ENCODE data around the gene PPP3R1.

The PPP3R1 gene

DNA sequence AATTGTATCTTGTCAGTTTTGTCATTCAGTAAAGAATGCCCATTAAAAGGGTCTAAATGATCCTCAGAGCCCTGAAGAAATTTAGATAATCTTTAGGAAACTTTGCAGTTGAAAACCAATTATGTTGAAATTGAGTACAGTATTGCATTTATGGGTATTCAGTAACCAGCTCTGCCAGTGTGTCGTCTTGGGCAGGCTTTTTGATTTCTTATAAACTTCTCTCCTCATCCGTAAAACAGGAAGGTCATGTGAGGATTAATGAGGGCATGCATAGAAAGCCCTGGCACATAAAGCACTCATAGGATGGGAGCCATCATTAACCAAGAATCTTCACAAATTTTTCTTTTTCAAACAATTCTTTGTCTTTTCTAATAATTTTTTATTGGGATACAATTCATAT is 79.8 kb downstream of the PPP3R1 start:
- H3F3A ChIP-seq (ENCODE audit: insufficient read depth), result peaks cover 44% of the 10 kb centered on the region
- H3K27ac ChIP-seq (ENCODE audit: low read depth, low read length), result no peak overlapping the region
- no peaks in the 10 kb centered on the region for H3K9me2 ChIP-seq (replicated peaks; ENCODE audit: insufficient read depth, low read length)
- no peaks in the 10 kb centered on the region for H4K20me1 ChIP-seq (ENCODE audit: low read depth, low read length)
- H3K79me2 ChIP-seq (ENCODE audit: insufficient read depth, low read length), result no peaks in the 10 kb centered on the region
- H3K27me3 ChIP-seq (ENCODE audit: low read length), result no peaks in the 10 kb centered on the region
- H3K9me3 ChIP-seq (ENCODE audit: insufficient read depth, low read length), result no peaks in the 10 kb centered on the region
- TF ChIP-seq, protein P1, sequence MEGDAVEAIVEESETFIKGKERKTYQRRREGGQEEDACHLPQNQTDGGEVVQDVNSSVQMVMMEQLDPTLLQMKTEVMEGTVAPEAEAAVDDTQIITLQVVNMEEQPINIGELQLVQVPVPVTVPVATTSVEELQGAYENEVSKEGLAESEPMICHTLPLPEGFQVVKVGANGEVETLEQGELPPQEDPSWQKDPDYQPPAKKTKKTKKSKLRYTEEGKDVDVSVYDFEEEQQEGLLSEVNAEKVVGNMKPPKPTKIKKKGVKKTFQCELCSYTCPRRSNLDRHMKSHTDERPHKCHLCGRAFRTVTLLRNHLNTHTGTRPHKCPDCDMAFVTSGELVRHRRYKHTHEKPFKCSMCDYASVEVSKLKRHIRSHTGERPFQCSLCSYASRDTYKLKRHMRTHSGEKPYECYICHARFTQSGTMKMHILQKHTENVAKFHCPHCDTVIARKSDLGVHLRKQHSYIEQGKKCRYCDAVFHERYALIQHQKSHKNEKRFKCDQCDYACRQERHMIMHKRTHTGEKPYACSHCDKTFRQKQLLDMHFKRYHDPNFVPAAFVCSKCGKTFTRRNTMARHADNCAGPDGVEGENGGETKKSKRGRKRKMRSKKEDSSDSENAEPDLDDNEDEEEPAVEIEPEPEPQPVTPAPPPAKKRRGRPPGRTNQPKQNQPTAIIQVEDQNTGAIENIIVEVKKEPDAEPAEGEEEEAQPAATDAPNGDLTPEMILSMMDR (IDR thresholded peaks at IDR 0.05; ENCODE audit: insufficient read depth, low read length, poor library complexity, severe bottlenecking), result no peak
- TF ChIP-seq EZH2phosphoT487 (conservative IDR thresholded peaks at IDR 0.05; ENCODE audit: low read length), result no peak
- H3K4me2 ChIP-seq (ENCODE audit: low read depth, low read length, poor library complexity, severe bottlenecking), result no peak overlapping the region
- H3K4me3 ChIP-seq (ENCODE audit: insufficient read depth, low read length, poor library complexity, severe bottlenecking), result no peak overlapping the region
- peaks cover 23% of the 10 kb centered on the region for H3K36me3 ChIP-seq (ENCODE audit: low read length)
- no peak overlapping the region for H3K9ac ChIP-seq (ENCODE audit: low read length)
- H2AFZ ChIP-seq (ENCODE audit: low read depth, low read length, severe bottlenecking), result no peak overlapping the region

DNA sequence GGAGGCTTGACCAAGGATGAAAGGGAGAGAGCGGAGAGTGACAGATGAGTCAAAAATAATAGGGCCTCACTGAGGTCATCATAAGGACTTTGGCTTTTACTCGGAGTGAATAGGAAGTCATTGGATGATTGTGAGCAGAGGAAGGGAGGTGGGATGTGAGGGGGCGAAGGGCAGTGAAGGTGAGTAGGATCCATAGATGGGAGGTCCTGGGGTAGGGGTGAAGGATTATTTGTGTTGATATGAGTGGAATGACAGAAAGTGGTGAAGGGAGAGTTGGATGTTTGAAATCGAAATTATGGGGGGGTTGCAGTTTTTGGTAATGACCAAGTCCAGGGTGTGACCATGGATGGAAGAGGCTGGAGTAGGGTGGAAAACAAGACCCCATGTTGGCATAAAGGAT is 80.6 kb downstream of the PPP3R1 start:
- Histone ChIP-seq H3F3A (ENCODE audit: insufficient read depth) (peaks cover 41% of the 10 kb centered on the region), H4K20me1 (ENCODE audit: low read depth, low read length) (no peaks in the 10 kb centered on the region), H2AFZ (ENCODE audit: low read depth, low read length, severe bottlenecking) (no peak overlapping the region), H3K9me2 (replicated peaks; ENCODE audit: insufficient read depth, low read length) (no peaks in the 10 kb centered on the region), H3K4me2 (ENCODE audit: low read depth, low read length, poor library complexity, severe bottlenecking) (no peak overlapping the region), H3K9me3 (ENCODE audit: insufficient read depth, low read length) (no peaks in the 10 kb centered on the region), H3K27me3 (ENCODE audit: low read length) (no peaks in the 10 kb centered on the region), H3K36me3 (ENCODE audit: low read length) (peaks cover 23% of the 10 kb centered on the region), H3K79me2 (ENCODE audit: insufficient read depth, low read length) (no peaks in the 10 kb centered on the region; the same call in 1 of the 2 replicates), H3K27ac (ENCODE audit: low read depth, low read length) (no peak overlapping the region), H3K4me3 (ENCODE audit: insufficient read depth, low read length, poor library complexity, severe bottlenecking) (no peak overlapping the region), H3K9ac (ENCODE audit: low read length) (no peak overlapping the region)
- TF ChIP-seq, protein P1 (IDR thresholded peaks at IDR 0.05; ENCODE audit: insufficient read depth, low read length, poor library complexity, severe bottlenecking), result no peak
- no peak for TF ChIP-seq EZH2phosphoT487 (conservative IDR thresholded peaks at IDR 0.05; ENCODE audit: low read length)

GRCh38 chr2:68171146-68171545 is 81.2 kb downstream of the PPP3R1 start:
- H3K36me3 ChIP-seq (ENCODE audit: low read length), result peaks cover 18% of the 10 kb centered on the region
- H3K9ac ChIP-seq (ENCODE audit: low read length), result no peak overlapping the region
- no peaks in the 10 kb centered on the region for H4K20me1 ChIP-seq (ENCODE audit: low read depth, low read length)
- no peak overlapping the region for H3K27ac ChIP-seq (ENCODE audit: low read depth, low read length)
- H3K9me3 ChIP-seq (ENCODE audit: insufficient read depth, low read length), result no peaks in the 10 kb centered on the region
- no peaks in the 10 kb centered on the region; the same call in 1 of the 2 replicates for H3K79me2 ChIP-seq (ENCODE audit: insufficient read depth, low read length)
- TF ChIP-seq, protein P1 (IDR thresholded peaks at IDR 0.05; ENCODE audit: insufficient read depth, low read length, poor library complexity, severe bottlenecking), result no peak
- no peak for TF ChIP-seq EZH2phosphoT487 (conservative IDR thresholded peaks at IDR 0.05; ENCODE audit: low read length)
- no peaks in the 10 kb centered on the region for H3K27me3 ChIP-seq (ENCODE audit: low read length)
- peaks cover 38% of the 10 kb centered on the region for H3F3A ChIP-seq (ENCODE audit: insufficient read depth)
- no peaks in the 10 kb centered on the region for H3K9me2 ChIP-seq (replicated peaks; ENCODE audit: insufficient read depth, low read length)
- H3K4me2 ChIP-seq (ENCODE audit: low read depth, low read length, poor library complexity, severe bottlenecking), result no peak overlapping the region
- no peak overlapping the region for H3K4me3 ChIP-seq (ENCODE audit: insufficient read depth, low read length, poor library complexity, severe bottlenecking)
- no peak overlapping the region for H2AFZ ChIP-seq (ENCODE audit: low read depth, low read length, severe bottlenecking)

Measured in SU-DHL-6 (cell line).